Stimulated activated CD8-positive, alpha-beta memory T cell treated with anti-CD3 and anti-CD28 coated beads, Interleukin-7, amount 100 ng/mL, for 24 hours (primary cell): ENCODE measurements around the gene PA2G4.

Source experiments
- DNase-seq: peaks from one replicate; pipeline ENCODE4 v3.0.0-alpha.2; 2020; ENCODE audit warnings: low read depth

The PA2G4 gene

GRCh38 chr12:56127485-56127887 is 23.1 kb downstream of the PA2G4 start:
- DNase-seq: no peak

GRCh38 chr12:56127888-56128669 is 23.7 kb downstream of the PA2G4 start, which contains the start of gene ESYT1:
Gene ESYT1, plus strand, starts transcription at chr12:56128267. Its CDS starts 53 bp downstream, at chr12:56128320.
- DNase-seq: peak; percentile 87

GRCh38 chr12:56128670-56129205 is 24.4 kb downstream of the PA2G4 start:
- DNase-seq: no peak

- peak; percentile 45 for DNase-seq
Observed at GRCh38 chr12:56129206-56129941, 25.0 kb downstream of the PA2G4 start.

- DNase-seq: no peak
Observed at GRCh38 chr12:56129942-56130495, 25.7 kb downstream of the PA2G4 start.

- DNase-seq: no peak
Observed at GRCh38 chr12:56130876-56131275, 26.5 kb downstream of the PA2G4 start.

GRCh38 chr12:56134897-56135296 is 30.5 kb downstream of the PA2G4 start:
- no peak for DNase-seq

GRCh38 chr12:56137853-56138571 is 33.7 kb downstream of the PA2G4 start:
- no peak for DNase-seq

- DNase-seq: no peak
Observed at GRCh38 chr12:56141946-56142784, 37.8 kb downstream of the PA2G4 start.

GRCh38 chr12:56143217-56143616 is 38.9 kb downstream of the PA2G4 start:
- no peak for DNase-seq

GRCh38 chr12:56143870-56144269 is 39.5 kb downstream of the PA2G4 start:
- no peak for DNase-seq

GRCh38 chr12:56145217-56145616 is 40.9 kb downstream of the PA2G4 start:
- no peak for DNase-seq

GRCh38 chr12:56146492-56147460 is 42.4 kb downstream of the PA2G4 start:
- no peak for DNase-seq

- DNase-seq: no peak
Observed at GRCh38 chr12:56150563-56150962, 46.2 kb downstream of the PA2G4 start.

- peak; percentile 38 for DNase-seq
Observed at GRCh38 chr12:56151672-56152131, 47.3 kb downstream of the PA2G4 start.

- DNase-seq: peak; percentile 86
Observed at GRCh38 chr12:56152132-56152755, 47.9 kb downstream of the PA2G4 start, which contains the start of gene MYL6B. Gene MYL6B, plus strand, starts transcription at chr12:56152587. Its CDS starts 1,332 bp downstream, at chr12:56153919.

- no peak for DNase-seq
Observed at GRCh38 chr12:56152756-56153677, 48.7 kb downstream of the PA2G4 start.

- DNase-seq: no peak
Observed at GRCh38 chr12:56153678-56154065, 49.3 kb downstream of the PA2G4 start.
